Stimulated activated CD8-positive, alpha-beta memory T cell treated with anti-CD3 and anti-CD28 coated beads, Interleukin-15, amount 100 ng/mL, for 24 hours (primary cell): Measurements from ENCODE around the gene GABRR3.

Source experiments
- DNase-seq: peaks from one replicate; pipeline ENCODE4 v3.0.0-alpha.2; 2020; ENCODE audit warnings: low read depth

GABRR3 gene

DNA sequence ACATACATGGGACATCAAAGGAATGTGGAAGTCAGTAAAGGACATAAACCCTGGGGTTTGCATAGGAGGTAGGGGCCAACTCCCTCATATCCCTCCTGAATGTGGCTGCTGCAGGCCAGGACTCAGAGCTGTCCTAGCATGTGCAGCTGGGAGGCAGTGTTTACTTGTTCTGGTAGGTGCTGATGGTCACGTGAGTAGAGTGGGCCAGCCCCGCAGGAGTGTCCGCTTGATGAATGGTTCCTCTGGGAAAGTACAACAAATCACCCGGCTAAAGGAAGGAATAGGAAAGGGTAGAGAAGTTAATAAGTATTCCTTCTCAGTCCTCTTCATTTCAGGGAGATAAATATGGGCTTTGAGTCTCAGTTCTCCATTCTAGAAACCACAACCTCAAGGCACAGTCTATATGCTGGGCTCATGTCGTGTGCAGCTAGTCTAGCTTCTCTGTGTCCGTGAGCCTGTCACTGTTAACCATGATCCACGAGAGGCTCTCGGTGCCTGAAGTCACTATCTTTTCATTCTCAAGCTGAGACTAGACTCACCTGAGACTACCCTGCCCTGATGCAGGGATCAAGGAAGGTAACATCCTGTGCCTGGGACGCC is 80.8 kb downstream of the GABRR3 start:
- DNase-seq, result no peak

DNA sequence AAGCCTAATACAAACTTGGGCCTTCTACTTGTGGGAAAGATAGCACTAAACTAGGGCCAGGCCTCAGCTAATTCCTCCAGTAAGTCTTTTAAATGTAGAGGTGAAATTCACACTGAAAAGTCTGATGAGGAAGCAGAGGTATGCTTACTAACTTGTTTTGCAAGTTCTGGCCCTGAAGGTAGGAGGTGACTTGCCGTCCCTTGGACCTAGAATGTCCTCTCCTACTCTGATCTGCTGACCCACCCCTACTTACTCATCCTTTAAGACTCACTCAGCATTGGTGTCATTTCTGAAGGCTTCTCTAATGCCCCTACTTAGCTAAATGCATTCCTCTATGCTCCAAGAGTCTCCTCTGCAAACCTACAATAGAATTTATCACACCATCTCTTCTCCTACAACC is 82.2 kb downstream of the GABRR3 start:
- DNase-seq, result no peak

DNA sequence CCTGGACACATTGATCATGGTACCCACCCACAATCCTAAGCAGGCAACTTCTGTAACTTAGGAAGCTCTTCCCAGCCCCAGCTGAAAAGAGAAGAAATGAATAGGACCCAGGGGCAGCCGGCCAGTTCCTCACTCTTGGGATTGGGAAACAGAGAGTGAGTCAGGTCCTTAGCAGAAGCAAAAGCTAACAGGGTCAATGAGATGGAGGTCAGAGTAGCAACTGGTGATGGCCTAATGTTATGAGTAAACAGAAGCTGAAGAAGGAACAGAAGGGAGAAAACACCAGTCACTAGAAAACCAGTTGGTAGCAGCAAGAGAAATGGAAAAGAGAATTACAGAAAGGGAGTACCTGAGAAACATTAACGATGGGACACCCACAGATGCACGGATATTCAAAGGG is 82.8 kb downstream of the GABRR3 start:
- DNase-seq, result no peak

DNA sequence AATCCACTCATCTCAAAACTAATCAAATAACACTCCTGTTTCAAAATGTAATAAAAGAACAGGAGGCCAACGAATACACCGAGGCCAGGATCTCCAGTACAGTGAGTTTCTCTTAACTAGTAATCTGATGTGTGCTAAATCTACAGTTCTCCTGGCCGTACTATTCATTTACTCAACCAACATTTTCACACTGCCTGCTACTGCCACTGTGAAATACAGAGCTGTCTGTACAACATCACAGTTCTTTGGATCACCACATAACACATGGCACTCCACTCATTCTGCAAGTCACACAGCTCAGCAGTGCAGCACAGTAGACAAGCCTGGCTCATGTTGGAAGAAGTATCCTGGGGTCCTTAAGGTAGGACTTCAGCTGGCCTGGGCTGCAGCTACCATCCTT is 84.8 kb downstream of the GABRR3 start:
- DNase-seq, result no peak

DNA sequence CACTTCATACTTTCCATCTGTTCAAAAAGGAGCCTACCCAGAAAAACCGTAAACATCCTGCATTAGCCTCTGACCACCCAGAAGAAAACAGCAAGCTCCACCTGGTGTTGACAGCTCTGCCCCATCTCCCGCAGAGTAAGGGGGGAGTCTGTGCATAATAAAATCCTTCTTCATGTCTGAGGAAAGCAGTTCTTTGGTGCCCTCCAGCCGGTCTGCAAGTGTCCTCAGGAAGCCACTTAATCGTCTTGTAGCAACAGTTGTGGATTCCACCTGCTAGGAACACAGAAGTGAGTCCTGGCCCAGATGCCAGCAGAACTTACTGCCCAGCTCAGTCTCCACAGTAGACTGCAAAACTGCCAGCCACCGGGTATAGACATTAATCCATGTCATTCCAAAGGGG is 85.4 kb downstream of the GABRR3 start:
- DNase-seq, result no peak

DNA sequence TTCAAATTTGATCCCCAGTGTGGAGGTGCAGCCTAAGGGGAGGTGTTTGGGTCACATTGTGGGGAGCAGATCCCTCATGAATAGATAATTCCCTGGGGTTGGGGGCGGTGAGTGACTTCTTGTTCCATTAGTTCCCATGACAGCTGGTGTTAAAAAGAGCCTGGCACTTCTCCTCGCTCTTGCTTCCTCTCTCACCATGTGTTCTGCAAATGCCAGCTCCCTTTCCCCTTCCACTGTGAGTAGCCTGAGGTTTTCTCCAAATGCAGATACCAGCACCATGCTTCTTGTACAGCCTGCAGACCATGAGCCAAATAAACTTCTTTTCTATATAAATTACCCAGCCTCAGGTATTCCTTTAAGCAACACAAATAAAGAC is 86.0 kb downstream of the GABRR3 start:
- DNase-seq, result no peak

DNA sequence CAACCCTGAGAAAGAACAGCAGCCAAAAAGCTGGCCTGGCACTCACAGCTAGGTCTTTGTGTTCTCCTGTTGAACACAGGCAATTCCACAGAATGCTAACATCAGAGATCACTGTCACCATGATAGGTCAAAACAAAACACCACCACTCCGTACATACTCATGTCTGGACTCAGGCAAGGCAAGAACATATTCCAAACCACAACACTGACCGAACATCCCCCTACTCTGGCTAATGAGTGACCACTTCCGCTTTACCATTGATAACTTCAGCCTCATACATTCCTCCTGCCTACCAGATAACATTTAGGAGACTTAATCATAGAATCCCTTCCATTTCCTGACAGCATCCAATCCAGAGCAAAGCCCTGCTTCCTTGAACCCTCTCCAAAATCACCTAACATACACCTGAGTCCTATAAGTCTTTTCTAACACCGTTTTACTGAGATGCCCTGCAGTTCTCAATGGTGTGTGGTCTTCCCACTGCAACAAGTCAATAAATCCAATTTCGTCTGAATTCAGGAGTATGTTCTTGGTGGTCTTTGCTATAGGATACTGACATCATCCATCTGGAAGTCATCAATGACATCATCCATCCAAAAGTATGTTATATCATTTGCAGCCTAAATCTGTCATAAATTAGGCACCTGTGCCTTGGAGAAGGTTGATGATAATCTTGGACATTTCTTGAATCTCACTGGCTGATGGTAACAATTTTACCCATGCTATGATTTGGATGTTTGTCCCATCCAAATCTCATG is 86.6 kb downstream of the GABRR3 start:
- DNase-seq, result no peak

DNA sequence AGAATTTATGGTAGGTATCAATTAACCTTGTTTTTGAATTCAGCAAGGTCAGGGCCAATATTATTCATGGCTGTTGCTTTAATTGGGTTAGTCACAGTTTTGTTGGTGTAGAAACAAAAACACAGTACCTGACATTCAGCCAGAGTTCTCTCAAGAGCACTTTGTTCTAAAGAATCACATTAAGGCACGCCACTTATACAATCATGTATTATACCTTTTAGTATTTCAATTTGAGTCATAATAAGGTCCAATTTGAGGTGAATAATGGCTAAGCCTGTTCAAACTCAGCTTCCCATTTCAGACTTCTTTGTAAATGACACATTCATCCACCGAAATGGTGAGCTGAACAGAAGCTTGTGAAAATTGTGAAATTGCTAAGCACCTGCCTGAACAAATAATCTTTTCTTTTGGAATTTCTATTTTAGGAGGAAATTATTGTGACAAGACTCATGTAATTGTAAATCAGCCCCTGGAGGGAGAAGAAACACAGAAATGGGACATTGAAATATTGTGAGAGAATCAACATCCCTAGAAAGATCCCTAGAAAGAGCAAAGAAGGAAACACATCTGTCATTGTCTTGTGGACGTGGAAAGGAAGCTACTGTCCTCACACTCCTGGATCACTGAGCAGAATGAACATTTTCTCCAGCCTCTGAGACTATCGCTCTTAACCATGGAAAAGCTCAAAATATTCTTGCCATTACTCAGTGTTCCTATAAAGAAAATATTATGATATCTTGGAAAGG is 92.1 kb downstream of the GABRR3 start:
- no peak for DNase-seq

DNA sequence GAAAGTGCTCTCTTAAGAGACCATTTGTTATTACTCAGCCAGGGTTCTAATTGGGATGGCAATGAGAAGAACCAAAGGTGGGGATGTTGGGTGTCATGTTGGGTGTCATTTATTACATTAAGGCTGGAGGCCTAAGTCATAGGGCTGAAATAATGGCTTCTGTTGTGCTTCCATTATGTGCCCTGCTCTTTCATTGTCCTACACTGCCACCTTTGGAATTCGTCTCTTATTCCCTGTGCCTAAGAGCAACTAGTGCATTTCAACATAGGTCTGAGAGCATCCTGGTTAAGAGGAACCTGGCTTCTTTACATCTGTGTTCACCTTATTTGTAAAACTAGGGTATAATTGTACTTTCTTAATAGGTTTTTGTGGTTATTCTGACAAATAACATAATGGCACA is 95.1 kb downstream of the GABRR3 start:
- no peak for DNase-seq

DNA sequence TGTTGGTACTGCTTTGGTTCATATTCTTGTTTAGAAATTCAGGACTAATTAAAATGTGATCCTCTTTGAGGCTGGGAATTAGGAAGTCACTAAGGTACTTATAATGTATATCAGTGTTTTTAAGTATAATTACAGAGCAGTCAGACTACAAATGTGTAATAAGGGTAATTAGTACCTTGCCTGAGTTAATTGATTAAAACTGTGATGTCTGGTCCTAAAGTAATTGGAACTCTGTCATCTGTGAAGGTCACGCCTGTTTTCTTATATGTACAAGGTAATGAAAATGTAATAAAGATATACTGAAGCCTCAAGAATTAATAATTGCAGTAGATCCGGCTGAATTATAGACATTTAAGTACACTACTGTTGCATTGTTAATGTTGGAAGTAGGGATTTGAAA is 95.7 kb downstream of the GABRR3 start:
- DNase-seq, result no peak

DNA sequence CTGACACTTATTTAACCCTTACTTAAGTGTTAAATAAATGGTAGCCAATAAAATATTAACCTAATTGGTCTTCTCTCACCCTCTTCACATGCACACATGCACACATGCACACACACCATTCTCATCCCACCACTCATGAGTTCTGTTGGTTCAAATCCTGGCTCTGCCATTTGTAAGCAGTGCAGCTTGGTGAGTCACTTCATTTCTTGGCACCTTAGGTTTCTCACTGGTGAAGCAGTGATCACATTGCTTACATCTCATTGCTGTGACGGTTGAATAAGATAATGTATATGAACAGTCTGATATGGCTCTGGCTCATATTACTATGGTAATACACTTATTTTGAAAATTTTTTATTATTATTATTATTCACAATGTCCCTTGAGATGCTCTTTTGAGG is 96.7 kb downstream of the GABRR3 start:
- DNase-seq, result no peak

DNA sequence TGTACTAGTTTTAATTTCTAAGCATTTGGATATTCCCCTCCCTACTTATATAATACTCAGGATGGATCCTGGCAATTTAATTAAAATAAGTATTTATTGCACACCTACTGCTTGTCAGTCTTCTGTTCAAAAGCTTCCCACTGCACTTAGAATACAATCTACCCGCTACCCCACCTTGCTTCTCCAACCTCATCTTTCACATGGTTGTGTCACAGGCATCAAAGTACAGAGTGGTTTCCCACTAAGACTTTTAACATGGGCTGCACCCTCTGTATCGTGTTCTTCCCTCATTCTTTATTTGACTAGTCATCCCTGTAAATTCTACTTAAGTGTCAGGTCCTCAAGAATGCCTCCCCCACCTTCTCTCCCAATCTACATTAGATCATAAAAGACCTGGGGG is 97.9 kb downstream of the GABRR3 start:
- no peak for DNase-seq

DNA sequence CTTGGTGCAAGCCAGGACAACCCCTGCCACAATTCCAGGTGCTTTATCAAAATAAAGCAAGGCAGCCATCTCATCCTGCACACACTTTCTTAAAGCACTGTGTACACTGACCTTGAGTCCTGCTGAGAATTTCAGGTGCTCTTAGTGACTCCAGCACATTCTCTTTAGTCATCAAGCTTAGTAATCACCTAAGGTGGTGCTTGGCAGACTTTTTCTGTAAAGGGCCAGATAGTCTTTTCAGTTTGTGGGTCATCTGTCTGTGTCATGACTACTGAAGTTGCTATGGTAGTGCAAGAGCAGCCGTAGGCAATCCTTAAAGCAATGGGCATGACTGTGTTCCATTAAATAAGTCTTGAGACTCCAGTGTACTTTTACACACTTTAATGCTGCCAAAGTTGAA is 99.3 kb downstream of the GABRR3 start:
- DNase-seq, result no peak
